CD4-positive, alpha-beta T cell treated with Interleukin-15 for 4 hours (primary cell): ENCODE results near the gene NFYC.

Experiments
- DNase-seq: peaks from one replicate; pipeline ENCODE4 v3.0.0-alpha.2; 2020; ENCODE audit warnings: low spot score

Gene NFYC

DNA sequence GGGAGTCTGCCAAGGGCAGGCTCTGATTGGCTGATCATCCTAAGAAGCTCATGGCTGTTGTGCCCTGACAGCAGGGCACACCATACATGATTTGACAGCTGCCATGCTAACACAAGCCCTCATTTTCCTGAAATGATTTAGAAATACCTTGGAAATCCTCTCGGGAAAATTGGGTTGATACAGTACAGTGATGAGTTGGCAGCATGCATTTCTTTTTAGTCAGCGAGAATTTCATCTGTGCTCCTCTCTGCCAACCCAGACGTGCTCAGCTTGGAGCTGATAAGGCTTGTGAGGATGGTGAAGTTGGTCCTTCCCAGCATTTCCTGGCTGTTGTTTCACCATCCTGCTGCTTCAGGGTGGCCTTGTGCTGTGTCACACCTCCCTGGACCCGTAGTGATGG lies 69.5 kb downstream of the NFYC start:
- DNase-seq: no peak

DNA sequence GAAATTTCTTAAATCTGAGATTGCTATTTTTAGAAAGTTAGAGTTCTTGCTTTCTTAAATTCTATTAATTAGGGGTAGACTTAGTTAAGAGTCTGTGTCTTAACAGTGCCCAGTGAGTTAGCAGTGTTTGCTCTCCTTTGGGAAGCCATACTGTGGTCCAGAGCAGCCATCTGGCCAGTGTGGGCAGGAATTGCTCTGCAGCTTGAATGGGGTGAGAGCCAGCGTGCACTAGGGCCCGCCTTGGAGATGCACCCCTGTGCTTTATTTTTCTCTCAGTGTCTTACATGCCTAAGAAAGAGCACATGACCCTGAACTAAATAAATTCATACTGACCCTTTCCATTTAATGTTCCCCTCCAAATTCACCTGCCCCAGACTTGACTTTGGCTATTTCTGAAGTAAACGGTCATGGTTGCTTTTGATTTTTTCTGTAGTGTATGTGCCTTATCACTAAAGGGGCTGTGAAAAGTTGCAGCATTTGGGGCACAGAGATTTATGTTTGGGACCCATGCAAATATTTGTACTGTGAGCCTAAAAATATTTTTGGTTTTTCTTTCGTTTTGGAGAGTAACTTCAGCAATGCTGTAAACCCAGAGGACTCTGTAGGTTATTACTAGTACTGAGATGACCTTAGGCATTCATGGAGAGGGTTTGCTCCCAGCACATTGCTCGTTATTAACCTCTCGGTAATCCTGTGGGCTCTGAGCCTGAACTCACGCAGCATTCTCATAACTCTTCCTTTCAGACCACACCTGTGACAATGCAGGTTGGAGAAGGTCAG lies 70.8 kb downstream of the NFYC start:
- DNase-seq: no peak

DNA sequence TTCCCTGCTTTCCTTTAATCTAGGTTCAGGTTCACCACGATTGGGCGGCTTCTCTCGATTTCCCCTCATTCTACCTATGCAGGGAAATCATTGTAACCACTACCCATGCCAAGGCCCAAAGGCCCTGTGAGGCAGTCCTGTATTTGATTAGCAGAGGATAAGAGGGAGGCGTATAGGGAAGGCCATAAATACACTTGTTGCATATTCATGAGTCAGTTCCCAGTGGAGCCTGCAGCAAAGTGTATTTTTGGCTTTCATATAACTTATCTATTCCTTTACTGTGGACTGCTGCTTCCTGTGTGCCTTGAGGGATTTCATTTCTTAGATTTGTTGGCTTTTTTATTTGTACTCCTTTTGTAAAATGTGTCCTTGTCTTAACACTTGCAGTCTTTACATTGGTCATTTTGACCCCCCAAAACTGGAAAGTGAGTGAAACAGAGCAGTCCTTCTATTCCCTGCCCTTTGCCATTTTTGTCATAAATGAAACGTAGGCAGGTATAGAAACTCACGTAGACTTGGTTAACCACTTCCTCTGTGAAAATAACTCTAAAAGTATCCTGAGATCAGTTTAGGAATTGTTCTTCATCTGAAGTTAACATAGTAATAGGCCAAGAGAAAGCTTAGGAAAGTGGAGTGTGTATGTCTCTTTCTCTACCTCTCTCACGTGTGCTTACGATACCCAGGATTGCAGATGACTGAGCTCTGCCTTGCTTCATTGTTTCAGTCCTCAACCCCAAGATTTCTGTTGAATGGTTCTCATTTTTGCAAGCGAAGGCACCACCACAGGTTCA lies 72.4 kb downstream of the NFYC start:
- DNase-seq: no peak

DNA sequence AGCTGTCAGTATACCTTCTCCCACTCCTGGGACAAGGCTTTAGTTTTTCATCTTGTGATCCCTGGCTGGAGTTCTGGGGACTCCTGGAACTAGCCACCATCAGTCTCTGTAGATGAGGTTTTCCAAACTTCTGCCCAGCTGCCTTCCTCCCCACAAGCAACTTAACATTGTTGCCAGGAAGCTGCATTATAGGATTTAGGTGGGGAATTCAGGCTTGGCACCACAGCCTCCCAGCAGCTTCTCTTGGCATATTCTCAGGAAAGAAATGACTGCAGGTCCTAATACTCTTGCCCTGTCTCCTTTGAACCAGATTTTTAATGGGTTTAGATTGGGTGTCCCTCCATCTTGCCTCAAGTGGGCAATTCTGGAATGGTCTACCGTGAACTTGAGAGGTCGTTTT lies 73.5 kb downstream of the NFYC start:
- DNase-seq: no peak

DNA sequence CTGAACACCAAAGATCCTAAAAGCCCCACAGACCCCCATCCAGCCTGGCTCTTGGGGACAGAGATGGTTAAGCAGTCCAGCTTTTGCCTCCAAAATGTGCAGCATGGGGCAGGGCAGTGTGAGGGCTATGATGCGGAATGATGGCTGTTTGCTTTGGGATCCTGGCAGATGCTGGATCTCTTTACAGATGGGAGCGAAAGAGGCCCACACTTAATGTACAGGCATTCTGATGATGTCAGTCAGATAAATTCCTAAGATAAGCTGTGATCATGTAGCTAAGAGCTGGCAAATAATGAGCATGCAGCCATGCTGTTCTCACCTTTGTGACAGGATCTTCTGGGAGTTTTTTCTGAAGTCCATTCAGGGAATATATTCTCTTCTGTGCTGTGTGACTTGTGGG lies 74.5 kb downstream of the NFYC start:
- DNase-seq: no peak

DNA sequence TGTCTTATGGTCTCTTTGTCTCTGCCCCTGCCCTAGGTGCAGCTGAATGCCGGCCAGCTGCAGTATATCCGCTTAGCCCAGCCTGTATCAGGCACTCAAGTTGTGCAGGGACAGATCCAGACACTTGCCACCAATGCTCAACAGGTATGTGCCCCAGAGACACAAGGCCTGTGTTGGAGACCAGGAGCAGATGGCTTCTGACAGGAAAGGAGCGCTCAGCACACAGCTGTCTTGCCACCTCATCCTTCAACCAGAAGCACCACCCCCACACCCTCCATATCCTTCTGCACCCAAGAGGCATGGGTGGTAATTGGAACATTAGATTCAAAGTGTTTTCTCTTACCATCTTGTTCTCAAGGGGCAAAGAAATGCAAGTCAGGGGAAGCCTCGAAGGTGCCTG lies 75.1 kb downstream of the NFYC start:
- no peak for DNase-seq

DNA sequence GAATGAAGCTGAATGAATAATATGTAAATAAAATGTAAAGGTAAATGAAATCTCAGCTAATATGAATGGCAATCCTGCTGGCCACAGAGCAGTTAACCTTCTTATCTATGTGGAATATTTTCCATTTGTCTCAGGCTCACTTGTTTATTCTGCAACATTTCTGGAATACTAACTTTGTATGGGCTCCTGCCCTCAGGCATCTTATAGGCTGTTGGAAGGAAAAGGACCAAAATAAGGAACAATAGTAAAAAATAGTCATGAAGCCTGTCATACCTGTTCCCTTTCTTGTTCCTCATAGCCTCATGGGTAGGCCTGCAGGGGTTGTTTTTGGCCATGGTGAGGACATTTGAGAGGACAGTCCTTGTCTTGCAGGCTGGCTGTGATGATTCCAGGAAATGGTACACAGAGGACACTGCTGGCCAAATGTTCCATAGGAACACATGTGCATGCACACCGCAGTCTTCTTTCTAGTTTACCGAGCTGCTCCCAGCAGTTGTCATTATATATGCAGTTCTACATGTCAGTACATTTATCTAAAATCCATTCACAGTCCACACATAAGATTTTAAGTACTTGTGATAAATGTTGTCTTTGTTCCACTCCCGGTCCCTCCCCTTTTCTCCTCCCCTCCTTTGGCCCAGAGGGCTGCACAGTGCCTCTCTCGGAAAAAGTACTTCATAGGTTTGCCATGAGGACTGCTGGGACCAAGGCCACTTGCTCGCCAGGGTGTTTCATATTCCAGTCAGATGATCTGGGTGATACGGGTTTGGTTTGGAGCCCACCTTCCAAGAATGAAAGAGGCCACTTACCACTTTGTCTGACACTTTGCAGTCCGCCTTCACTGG lies 76.9 kb downstream of the NFYC start:
- DNase-seq: no peak

DNA sequence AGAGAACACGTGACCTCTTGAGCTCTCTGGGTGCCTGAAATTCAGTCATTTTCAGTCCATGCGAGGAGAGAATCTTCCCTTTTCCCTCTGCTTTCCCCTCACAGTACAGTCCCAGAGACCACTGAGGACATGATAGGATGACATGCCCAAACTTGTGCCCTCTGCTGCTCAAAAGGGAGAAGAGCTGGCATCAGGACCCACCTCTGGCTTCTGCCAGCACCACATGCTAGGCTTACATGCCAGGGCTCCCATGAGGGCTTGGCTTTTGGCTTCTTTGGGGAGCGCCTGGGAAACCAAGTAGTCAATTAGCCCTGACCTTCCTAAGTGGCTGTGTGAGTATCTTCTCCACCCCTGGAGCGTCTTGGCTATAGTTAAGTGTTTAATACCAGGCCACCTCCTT lies 78.3 kb downstream of the NFYC start:
- DNase-seq: no peak

DNA sequence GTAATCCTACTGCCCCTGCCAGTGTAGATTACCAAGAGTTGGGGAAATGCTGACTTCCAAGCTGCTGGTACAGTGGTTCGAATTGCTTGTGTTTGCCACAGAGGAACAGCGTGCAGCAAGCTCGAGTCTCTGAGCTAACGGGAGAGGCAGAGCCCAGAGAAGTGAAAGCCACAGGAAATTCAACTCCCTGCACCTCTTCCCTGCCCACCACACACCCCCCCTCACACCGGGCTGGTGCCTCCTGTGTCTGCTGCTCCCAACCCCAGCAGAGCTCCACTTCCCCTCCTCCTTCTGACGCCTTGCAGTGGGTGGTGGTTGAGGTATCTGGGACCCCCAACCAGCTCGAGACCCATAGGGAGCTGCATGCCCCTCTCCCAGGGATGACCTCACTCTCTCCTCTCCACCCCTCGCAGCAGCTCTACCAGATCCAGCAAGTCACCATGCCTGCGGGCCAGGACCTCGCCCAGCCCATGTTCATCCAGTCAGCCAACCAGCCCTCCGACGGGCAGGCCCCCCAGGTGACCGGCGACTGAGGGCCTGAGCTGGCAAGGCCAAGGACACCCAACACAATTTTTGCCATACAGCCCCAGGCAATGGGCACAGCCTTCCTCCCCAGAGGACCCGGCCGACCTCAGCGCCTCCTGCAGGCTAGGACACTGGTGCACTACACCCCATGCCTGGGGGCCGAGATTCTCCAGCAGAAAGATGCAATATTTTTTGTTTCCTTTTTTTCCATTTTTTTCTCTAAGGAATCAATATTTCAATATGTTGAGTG lies 79.0 kb downstream of the NFYC start:
- DNase-seq: no peak

DNA sequence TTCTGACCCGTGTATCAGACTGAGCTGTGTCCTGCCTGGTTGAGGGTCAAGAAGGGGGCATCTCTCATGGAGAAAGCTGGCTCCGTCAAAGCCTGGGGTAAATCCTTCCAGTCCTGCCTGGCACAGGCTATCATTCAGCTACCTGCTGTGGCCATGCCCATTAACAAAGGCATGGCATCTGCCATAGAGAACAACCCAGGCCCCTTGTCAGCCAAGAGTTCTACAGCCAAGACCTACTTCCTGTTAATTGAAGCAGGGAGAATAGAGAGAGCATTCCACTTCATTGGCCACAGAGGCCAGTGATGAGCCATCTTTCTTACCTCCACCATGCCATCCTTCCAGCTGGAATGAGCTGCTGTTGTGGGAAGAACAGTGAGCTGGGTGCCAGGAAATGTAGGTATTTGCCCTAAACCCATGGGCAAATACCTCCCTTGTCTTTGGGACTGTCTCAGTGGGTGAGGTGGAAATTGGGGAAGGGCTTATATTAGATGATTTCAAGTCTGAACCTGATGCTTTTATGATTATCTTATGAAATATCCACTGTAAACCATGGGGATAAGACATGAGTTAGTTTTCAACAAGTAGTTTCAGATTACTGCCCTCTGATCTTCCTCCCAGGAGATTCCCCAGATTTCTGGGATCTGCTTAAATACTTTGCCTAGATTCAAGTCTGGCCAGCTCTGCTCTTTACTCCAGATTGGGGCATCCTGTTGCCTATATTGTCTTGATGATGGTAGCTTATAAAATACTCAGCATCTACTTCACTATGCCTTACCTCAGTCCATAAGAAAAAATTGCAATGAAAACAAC lies 80.8 kb downstream of the NFYC start:
- DNase-seq: no peak

DNA sequence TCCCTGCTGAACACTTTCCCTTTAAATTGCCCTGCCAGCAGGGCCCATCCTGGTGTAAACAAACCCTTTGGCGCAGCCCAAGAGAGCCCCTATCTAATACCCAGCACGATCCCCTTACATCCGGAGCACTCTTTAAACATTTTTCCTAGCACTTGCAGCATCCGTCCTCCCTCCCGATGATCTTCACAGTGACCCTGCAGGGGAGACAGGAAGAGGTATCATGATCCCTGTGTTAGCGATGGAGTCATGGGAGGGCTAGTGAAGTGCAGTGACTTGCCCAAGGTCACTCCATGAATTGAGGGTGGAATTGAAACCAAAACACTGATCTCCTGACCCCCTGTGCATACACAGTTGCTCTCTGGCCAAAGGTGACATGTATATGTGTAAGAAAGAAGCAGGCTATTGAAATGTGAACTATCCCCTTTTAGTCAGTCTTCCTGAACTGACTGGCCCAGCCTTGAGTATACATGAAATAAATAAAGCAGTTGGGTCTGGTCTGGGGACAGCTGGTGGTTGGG lies 82.3 kb downstream of the NFYC start:
- no peak for DNase-seq

DNA sequence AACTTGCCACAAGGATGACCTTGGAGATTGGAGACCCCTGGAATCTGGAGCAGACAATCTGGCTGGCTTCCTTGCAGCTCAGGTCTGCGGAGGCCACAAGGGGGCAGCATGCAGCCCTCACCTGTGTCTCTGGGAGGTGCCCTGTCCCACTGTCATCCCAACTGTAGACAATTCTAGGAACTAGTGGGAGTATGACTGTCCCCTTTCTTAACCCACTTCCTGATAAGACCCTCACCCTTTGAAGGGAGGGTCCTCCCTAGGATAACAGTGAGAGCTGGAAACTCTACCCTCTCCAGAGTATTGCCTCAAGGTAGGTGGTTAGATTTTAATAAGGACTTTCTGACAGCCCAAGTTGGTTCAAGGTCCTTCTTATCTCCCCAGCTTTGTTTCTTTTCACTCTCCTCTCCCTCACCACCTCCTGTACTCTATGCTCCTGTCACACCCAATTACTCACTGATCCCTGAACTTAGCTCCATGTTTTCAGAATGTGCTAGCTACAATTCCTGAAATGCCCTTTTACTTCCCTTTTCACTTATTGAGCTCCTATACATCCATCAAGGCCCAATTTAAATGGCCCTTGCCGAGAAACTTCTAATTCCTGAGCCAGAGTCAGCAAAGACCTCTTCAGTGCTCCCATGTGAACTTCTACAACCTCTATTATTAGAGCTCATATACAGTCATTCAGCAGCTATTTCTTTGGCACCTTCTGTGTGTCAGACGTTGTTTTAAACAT lies 82.9 kb downstream of the NFYC start:
- peak; percentile 62 for DNase-seq

DNA sequence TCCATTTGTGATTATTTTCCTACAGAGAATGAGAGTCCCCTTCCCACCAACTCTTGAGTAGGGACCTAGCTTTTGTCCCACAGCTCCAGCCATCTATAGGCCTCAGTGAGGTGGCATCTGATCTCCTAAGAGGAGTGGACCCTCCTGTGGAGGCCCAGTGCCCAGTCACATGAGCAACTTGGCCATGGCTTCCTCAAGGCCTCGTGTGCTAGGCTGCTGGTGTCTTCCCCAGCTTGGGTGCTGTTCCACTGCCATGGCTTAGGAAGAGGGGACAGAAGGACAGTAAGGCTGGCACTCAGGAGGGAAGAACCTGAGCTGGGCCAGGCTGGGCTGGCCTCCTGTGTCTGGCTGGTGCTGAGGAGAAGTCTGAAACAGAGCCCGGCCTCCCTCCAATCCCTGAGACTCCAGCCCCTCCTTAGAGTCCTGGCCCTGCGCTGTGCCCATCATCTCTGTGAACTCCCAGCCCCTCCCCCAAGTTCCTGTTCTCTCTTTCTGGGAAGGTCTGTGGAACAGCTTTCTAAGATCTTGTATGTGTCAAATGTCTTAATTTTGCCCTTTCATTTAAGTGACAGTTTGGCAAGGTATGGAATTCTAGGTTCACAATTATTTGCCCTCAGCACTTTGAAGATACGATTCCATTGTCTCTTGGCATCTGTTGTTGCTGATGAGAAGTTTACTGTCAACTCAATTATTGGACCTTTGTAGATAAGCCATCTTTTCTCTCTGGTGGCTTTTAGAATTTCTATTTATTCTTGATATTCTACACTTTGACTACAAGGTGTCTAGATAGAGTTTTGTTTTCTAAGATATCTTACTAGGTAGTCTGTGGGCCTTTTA lies 85.0 kb downstream of the NFYC start:
- DNase-seq: no peak

DNA sequence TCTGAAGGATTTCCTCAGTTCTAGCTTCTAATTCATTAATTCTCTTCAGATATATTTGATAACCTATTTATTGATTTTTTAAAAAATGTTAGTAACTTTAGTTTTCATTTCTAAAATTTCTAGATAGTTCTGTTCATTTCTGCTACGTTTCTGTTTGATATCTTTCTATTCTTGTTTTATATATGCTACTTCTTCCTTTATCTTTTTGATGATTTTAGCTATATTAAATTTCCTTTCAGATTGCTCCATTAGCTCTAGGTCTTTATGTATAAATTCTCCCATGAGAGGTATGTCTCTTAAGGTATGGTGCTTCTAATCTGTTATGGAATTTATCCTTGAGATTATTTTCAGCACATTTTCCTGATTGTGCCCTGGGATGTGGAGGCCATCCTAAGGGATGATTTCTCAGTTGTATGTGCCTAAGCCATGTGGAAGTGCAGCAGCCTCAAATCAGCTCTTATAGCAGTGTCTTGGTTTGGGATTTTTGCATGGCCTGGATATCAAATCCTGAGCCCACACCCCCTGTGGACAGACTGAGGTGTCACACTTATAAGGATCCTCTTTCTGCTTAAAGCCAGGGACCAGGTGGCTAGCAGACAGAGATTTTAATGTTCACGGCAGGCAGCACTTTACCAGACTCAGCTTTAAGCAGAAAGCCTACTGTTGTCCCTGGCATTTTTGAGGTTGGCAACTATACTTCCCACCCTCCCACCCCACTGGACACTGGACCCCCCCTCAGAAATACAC lies 85.9 kb downstream of the NFYC start:
- DNase-seq: no peak

DNA sequence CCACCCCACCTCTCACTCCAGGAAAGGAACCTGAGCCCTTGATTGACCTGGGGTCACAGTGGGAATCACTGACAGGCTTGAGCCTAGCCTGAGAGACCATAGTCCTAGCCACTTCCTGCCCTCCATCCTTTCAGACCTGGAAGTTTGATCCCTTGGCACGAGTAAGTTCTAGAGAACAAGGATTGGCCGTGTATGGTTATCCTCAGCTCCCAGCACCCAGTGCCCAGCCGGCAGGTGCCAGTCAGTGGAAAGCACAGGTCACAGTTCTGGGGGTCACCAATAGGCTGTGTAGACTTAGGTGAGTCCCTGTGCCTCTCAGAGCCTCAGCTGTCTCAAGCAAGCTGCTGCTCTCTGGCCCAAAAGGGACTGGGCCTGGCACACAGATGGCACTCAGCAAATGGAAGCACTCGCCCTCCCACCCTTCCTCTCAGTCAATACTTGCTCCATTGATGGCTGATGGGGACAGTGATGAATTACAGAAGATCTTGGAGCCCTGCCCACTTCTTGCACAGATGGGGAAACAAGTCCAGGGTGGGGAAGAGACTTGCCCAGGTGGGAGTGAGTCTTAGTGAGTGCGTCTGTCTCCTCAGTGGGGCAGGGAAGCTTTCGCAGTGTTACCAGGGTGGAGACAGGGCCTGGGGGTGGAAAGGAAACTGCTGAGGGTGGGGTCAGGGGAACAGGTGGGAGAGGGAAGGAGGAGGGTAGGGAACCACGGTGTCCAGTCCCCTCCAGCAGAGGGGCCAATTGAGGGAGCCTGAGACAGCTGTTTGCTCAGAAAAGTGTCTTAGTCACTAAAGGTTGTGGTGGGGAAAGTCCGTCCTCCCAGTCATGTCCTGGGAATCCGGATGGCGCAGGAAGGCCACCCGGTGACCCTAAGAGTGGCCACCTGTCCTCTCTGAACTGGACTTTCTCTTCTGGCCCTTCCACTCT lies 89.4 kb downstream of the NFYC start:
- DNase-seq: no peak

DNA sequence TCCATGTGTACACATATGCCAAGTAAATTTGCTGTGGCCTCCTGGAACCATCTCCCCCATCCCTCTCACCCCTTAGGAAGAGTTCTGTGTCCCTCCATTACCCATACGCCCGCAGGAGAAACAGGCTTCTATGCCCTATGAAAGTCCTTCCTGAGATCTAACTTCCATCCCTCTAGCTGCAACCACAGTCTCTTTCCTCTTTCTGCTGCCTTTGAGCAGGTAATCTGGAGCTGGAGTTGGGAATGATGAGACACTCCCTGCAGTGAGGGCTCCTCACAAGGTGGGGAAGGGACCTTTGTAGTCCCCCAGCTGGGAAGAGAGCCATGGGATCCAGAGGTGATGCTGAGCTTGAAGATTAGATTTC lies 90.1 kb downstream of the NFYC start:
- no peak for DNase-seq

DNA sequence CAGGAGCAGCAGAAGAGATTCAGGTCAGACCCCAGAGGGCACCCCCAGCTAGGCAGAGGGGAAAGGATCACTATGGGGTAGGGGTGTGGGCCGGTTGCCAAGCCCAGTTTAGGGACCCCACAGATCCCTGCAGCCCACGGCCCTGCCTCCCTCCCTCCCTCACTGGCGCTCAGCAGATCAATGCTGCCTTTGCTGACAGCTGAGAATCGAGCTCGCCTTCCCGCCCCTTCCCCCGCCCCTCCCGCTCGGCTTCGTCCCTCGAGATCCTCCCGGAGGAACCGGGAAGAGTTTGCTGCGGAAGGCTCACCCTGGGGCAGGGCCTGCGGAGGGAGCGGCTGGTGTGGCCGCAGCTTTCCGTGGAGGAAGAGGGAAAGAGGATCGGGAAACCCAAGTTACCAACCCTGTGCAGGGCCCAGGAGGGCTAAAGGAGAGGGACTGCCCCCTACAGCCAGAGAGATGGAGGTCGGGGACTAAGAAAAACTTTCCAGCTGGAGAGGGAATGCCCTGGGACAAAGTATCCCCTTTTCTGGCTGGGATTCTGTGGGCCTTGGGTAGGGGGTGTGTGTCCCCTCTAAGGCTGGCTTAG lies 91.0 kb downstream of the NFYC start:
- DNase-seq: no peak
